B cell (primary cell): ENCODE measurements around the gene RBM4B. TPM values are rescaled to one million over a fixed set of nuclear protein-coding genes. Genes with fewer than 3 reads are reported as not detected.

Experiments
- ATAC-seq: fragments of 200-7000 bp; cut with Tn5 transposase; one replicate; pipeline ENCODE4 v1.10.0; 2021; ENCODE audit warnings: low read depth, mild to moderate bottlenecking, moderate number of reproducible peaks, moderate library complexity
- CTCF ChIA-PET: fragments of 350-600 bp; sonication (Branson Sonifier 250); formaldehyde crosslinking; loops from one replicate; lab custom pipeline; 2021; ENCODE audit warnings: antibody characterized with exemption, inconsistent platforms; lab: Charles Lee
- POLR2A ChIA-PET: fragments of 350-600 bp; sonication (Branson Sonifier 250); formaldehyde crosslinking; loops from one replicate; lab custom pipeline; 2021; ENCODE audit warnings: antibody characterized with exemption; lab: Charles Lee
- DNase-seq: peaks from one replicate; pipeline ENCODE4 v3.0.0; 2013
- H2AFZ ChIP-seq: 2 replicates; pipeline ENCODE4 v1.6.1; 2012; ENCODE audit warnings: mild to moderate bottlenecking, low read depth, low read length; ENCODE audit not compliant: insufficient read depth, poor library complexity, severe bottlenecking
- H3K27ac ChIP-seq, 2 donors: 1 replicate in 1 of 2; 2 replicates in 1 of 2; pipeline ENCODE4 v1.5.1; 2012 to 2013; ENCODE audit warnings: low read length in 2 of 2, mild to moderate bottlenecking in 2 of 2, moderate library complexity in 1 of 2
- H3K27me3 ChIP-seq, 4 experiments: fragments of 200-600 bp in 1 of 4; sonication (generic) in 1 of 4; replicated peaks in 1 of 4; 1 replicate in 2 of 4; 2 replicates in 2 of 4; pipeline versions ENCODE4 v1.6.1 to v1.7.0; 2013 to 2016; ENCODE audit warnings: low read length in 3 of 4, mild to moderate bottlenecking in 2 of 4, mixed read lengths in 1 of 4, moderate library complexity in 1 of 4; ENCODE audit not compliant: insufficient read depth in 4 of 4, control insufficient read depth in 3 of 4; ENCODE audit errors: control extremely low read depth in 1 of 4
- H3K36me3 ChIP-seq, 2 experiments: replicated peaks in 1 of 2; 1 replicate in 1 of 2; 2 replicates in 1 of 2; pipeline versions ENCODE4 v1.6.1 to v1.7.1; 2013; ENCODE audit warnings: low read length in 1 of 2; ENCODE audit not compliant: insufficient read depth in 2 of 2, control insufficient read depth in 1 of 2; ENCODE audit errors: control extremely low read depth in 1 of 2, extremely low read depth in 1 of 2
- H3K4me1 ChIP-seq, 2 donors: fragments of 200-600 bp in 1 of 2; sonication (generic) in 1 of 2; 1 replicate in 1 of 2; 2 replicates in 1 of 2; pipeline versions ENCODE4 v1.5.1 to v1.6.1; 2013 to 2017; ENCODE audit warnings: low read length in 2 of 2; ENCODE audit not compliant: control insufficient read depth in 2 of 2, insufficient read depth in 2 of 2
- H3K4me2 ChIP-seq: replicated peaks from 2 replicates; pipeline ENCODE3; 2012; ENCODE audit warnings: mild to moderate bottlenecking, low read depth, low read length; ENCODE audit not compliant: poor library complexity, severe bottlenecking
- H3K4me3 ChIP-seq, 5 experiments: fragments of 200-600 bp in 1 of 5; sonication (generic) in 1 of 5; 1 replicate in 3 of 5; 2 replicates in 2 of 5; pipeline versions ENCODE4 v1.5.1 to v1.7.0; 2011 to 2016; ENCODE audit warnings: low read length in 4 of 5, mild to moderate bottlenecking in 4 of 5, low read depth in 2 of 5, control low read depth in 1 of 5, moderate library complexity in 1 of 5; ENCODE audit not compliant: insufficient read depth in 1 of 5; ENCODE audit errors: control extremely low read depth in 1 of 5, extremely low read depth in 1 of 5
- H3K79me2 ChIP-seq: fragments of 200-600 bp; sonication (generic); one replicate; pipeline ENCODE4 v1.6.0; 2016; ENCODE audit warnings: low read length; ENCODE audit not compliant: control insufficient read depth, insufficient read depth
- H3K9ac ChIP-seq: fragments of 200-600 bp; sonication (generic); 2 replicates; pipeline ENCODE4 v1.6.1; 2017; ENCODE audit warnings: mild to moderate bottlenecking, low read length, moderate library complexity
- H3K9me3 ChIP-seq, 3 donors: one replicate each; pipeline versions ENCODE4 v1.6.1 to v1.7.1; 2013; ENCODE audit warnings: low read length in 2 of 3; ENCODE audit not compliant: control insufficient read depth in 2 of 3, insufficient read depth in 1 of 3; ENCODE audit errors: control extremely low read depth in 1 of 3
- H4K20me1 ChIP-seq: 2 replicates; pipeline ENCODE4 v1.6.0; 2012; ENCODE audit warnings: mild to moderate bottlenecking, low read length; ENCODE audit not compliant: insufficient read depth, control insufficient read depth, poor library complexity, severe bottlenecking
- H3K27ac Mint-ChIP-seq: one replicate; pipeline ENCODE4 v1.8.0; 2021; ENCODE audit warnings: mixed read lengths
- H3K27me3 Mint-ChIP-seq: one replicate; pipeline ENCODE4 v1.8.0; 2021; ENCODE audit warnings: mixed read lengths
- H3K4me1 Mint-ChIP-seq: one replicate; pipeline ENCODE4 v1.8.0; 2021; ENCODE audit warnings: mixed read lengths
- H3K4me3 Mint-ChIP-seq: one replicate; pipeline ENCODE4 v1.8.0; 2021; ENCODE audit warnings: mixed read lengths
- H3K9me3 Mint-ChIP-seq: one replicate; pipeline ENCODE4 v1.8.0; 2022; ENCODE audit warnings: mixed read lengths; ENCODE audit not compliant: insufficient read depth
- CTCF ChIP-seq: fragments of 200-600 bp; IDR thresholded peaks from one replicate; pipeline ENCODE4 v1.8.0; 2022; ENCODE audit warnings: antibody characterized with exemption, mild to moderate bottlenecking
- EZH2 ChIP-seq: IDR thresholded peaks from 2 replicates; pipeline ENCODE4 v1.6.1; 2012; ENCODE audit warnings: borderline replicate concordance, low read depth, mild to moderate bottlenecking, moderate library complexity, low read length; ENCODE audit not compliant: insufficient read depth, poor library complexity, severe bottlenecking
- WGBS: methylation state at CpG from one replicate; pipeline ENCODE4 v1.1.5; 2013; ENCODE audit warnings: missing lambda C conversion rate; ENCODE audit not compliant: insufficient coverage; 5-methylcytosine and 5-hydroxymethylcytosine counted together
- intact Hi-C: fragments of 100-400 bp; cut with micrococcal nuclease; formaldehyde crosslinking; loops from one replicate; pipeline ENCODE4 v1.10.0; 2022
- polyA plus RNA-seq: library from polyadenylated mRNA; depleted of rRNA; stranded (reverse); fragments of >200 nt; gene quantifications from 2 replicates; pipeline ENCODE4 v1.2.3, GENCODE V29; 2012
- small RNA-seq: library from RNA; depleted of rRNA; stranded (forward); fragments of <200 nt; gene quantifications from one replicate; pipeline ENCODE3, GENCODE V24; 2012; ENCODE audit warnings: low replicate concordance, low read depth; ENCODE audit not compliant: insufficient read length
- total RNA-seq, 2 donors: library from RNA; stranded (reverse); fragments of 120-200 nt in 1 of 2; gene quantifications; 1 replicate in 1 of 2; 2 replicates in 1 of 2; pipeline versions ENCODE4 v1.2.3 to v1.2.4, GENCODE V29; 2013 to 2022

Gene RBM4B
- total and polyA plus RNA-seq, 2 donors (not counting 1 experiment from before 2014, with no cell fraction given): 33.2 to 61.3 TPM

DNA sequence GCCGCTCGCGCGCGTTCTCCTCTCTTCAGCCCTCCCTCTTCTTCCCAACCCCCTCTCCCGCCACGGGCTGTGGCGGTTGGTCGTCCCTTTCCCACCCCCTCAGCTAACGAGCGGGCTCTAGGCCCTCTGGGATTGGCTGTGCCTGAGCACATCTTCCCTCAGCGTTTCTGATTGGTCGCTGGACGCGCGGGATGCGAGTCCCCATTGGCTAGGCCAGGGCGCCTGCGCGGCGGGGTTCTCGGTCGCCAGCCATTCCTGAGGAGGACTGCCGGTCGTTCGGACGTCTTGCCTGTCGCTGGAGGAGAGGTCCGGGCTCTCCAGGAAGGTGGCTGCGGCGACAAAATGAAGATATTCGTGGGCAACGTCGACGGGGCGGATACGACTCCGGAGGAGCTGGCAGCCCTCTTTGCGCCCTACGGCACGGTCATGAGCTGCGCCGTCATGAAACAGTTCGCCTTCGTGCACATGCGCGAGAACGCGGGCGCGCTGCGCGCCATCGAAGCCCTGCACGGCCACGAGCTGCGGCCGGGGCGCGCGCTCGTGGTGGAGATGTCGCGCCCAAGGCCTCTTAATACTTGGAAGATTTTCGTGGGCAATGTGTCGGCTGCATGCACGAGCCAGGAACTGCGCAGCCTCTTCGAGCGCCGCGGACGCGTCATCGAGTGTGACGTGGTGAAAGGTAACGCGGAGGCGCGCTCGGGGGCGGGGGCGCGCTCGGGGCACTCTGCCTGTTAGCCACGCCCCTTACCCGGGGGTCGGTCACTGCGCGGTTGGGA lies 61.1 kb downstream of the RBM4B start, which contains the start of gene RBM14:
Gene RBM14, plus strand, starts transcription at position 252 of the 776 bp plus-strand sequence. Its CDS starts 91 bp downstream, at position 343.
- ATAC-seq: peak; percentile 89
- ChIA-PET CTCF (interaction anchor here (1.0 to 4.5 kb wide), 9 partner anchors 10 to 61 kb away, joined by 3 to 32 read pairs (median 6); partner anchors contain the start of genes CCDC87, CCS, CTSF and RBM4), POLR2A (interaction anchor here (0.6 to 5.2 kb wide), 14 partner anchors 7 to 1241 kb away, joined by 3 to 53 read pairs (median 6); partner anchors contain the start of genes CCDC87, CCS, RBM4 and RBM4B)
- peaks cover 53 to 65% of the 10 kb centered on the region in 2 donors for H3K4me1 ChIP-seq
- peak within 1 kb of the TSS; percentile 99 for H3K4me2 ChIP-seq
- intact Hi-C loops: loop anchor here (1.0 to 2.0 kb wide), 6 partner anchors 8 to 70 kb away; partner anchors contain the start of genes ACTN3, CCDC87, CCS and RBM4
- peak within 1 kb of the TSS; percentile 99 for H3K27ac Mint-ChIP-seq
- peak within 1 kb of the TSS; percentile 96 for H2AFZ ChIP-seq
- H3K4me1 Mint-ChIP-seq: peaks cover 59% of the 10 kb centered on the region
- no peak for TF ChIP-seq EZH2
- TF ChIP-seq CTCF: no peak
- no peaks in the 10 kb centered on the region for H3K27me3 Mint-ChIP-seq
- H3K4me3 Mint-ChIP-seq: peak within 1 kb of the TSS; percentile 99
- peak within 1 kb of the TSS; percentile 85 to 90 for H3K27ac ChIP-seq
- H4K20me1 ChIP-seq: peaks cover 43% of the 10 kb centered on the region
- H3K9me3 Mint-ChIP-seq: no peaks in the 10 kb centered on the region
- DNase-seq: peak; percentile 99
- no peaks in the 10 kb centered on the region for H3K27me3 ChIP-seq
- H3K9ac ChIP-seq: peak within 1 kb of the TSS; percentile 91
- H3K9me3 ChIP-seq: no peaks in the 10 kb centered on the region
- under 1% methylated on average over 90 of the region's 90 CpGs for WGBS
- H3K4me3 ChIP-seq: peak within 1 kb of the TSS; percentile 75 to 97 (median 94)
- peaks cover 93% of the 10 kb centered on the region for H3K79me2 ChIP-seq
- peaks cover 0 to 20% of the 10 kb centered on the region in 2 experiments for H3K36me3 ChIP-seq

Small RNAs within 50 kb of the gene (small RNA-seq; reads per million reads assigned to genes)
- not detected for gene RN7SL12P
- gene RNU4-39P: not detected

Other genes starting within 250 kb of the RBM4B start
- gene MRPL11, start 239.0 kb downstream of the RBM4B start, total RNA-seq: 26.7 and 29.2 TPM in 2 replicates
- gene MRPL11, start 239.0 kb downstream of the RBM4B start, polyA plus RNA-seq: 18.0 and 25.5 TPM in 2 replicates
- 15.6 and 17.0 TPM in 2 replicates for gene PELI3, start 211.0 kb downstream of the RBM4B start, total RNA-seq
- gene PELI3, start 211.0 kb downstream of the RBM4B start, polyA plus RNA-seq: 2.9 and 3.2 TPM in 2 replicates
- 21.5 and 22.7 TPM in 2 replicates for gene DPP3, start 197.5 kb downstream of the RBM4B start, total RNA-seq
- 31.7 and 40.6 TPM in 2 replicates for gene DPP3, start 197.5 kb downstream of the RBM4B start, polyA plus RNA-seq
- gene BBS1, start 167.3 kb downstream of the RBM4B start, total RNA-seq: 52.5 and 56.3 TPM in 2 replicates
- gene BBS1, start 167.3 kb downstream of the RBM4B start, polyA plus RNA-seq: 13.7 and 20.4 TPM in 2 replicates
- gene ZDHHC24, start 131.8 kb downstream of the RBM4B start, total RNA-seq: 32.6 and 33.2 TPM in 2 replicates
- gene ZDHHC24, start 131.8 kb downstream of the RBM4B start, polyA plus RNA-seq: 23.9 and 29.7 TPM in 2 replicates
- 0.17 TPM in 1 of 2 replicates, not detected in the other for gene ACTN3, start 131.0 kb downstream of the RBM4B start, total RNA-seq
- gene ACTN3, start 131.0 kb downstream of the RBM4B start, polyA plus RNA-seq: 0.22 and 0.26 TPM in 2 replicates
- 20.9 and 24.0 TPM in 2 replicates for gene CTSF, start 109.3 kb downstream of the RBM4B start, total RNA-seq
- 14.6 and 16.6 TPM in 2 replicates for gene CTSF, start 109.3 kb downstream of the RBM4B start, polyA plus RNA-seq
- gene CCDC87, start 84.8 kb downstream of the RBM4B start, total RNA-seq: 0.17 and 0.39 TPM in 2 replicates
- 0.09 TPM in 1 of 2 replicates, not detected in the other for gene CCDC87, start 84.8 kb downstream of the RBM4B start, polyA plus RNA-seq
- gene CCS, start 84.7 kb downstream of the RBM4B start, total RNA-seq: 87.8 and 98.5 TPM in 2 replicates
- gene CCS, start 84.7 kb downstream of the RBM4B start, polyA plus RNA-seq: 162 and 174 TPM in 2 replicates
- 244 and 246 TPM in 2 replicates for gene RBM14, start 61.3 kb downstream of the RBM4B start, total RNA-seq
- gene RBM14, start 61.3 kb downstream of the RBM4B start, polyA plus RNA-seq: 44.9 and 52.4 TPM in 2 replicates
- gene RBM4, start 39.2 kb downstream of the RBM4B start, total RNA-seq: 199 and 203 TPM in 2 replicates
- gene RBM4, start 39.2 kb downstream of the RBM4B start, polyA plus RNA-seq: 125 and 139 TPM in 2 replicates
- 0.67 and 0.85 TPM in 2 replicates for gene SPTBN2, start 51.3 kb upstream of the RBM4B start, total RNA-seq
- gene SPTBN2, start 51.3 kb upstream of the RBM4B start, polyA plus RNA-seq: 1.2 and 2.1 TPM in 2 replicates
- 31.6 and 34.3 TPM in 2 replicates for gene RCE1, start 165.6 kb upstream of the RBM4B start, total RNA-seq
- gene RCE1, start 165.6 kb upstream of the RBM4B start, polyA plus RNA-seq: 49.1 and 59.7 TPM in 2 replicates
- 7.1 and 10.6 TPM in 2 replicates for gene LRFN4, start 179.2 kb upstream of the RBM4B start, total RNA-seq
- 9.4 and 12.1 TPM in 2 replicates for gene LRFN4, start 179.2 kb upstream of the RBM4B start, polyA plus RNA-seq